Anterior cingulate cortex (tissue), 58 donors: ENCODE data around the gene TMEM256.
A peak's percentile ranks its signal among the peaks of the same experiment; 100 is the strongest.
"Not testable (repeated sequence)": the region's sequence is repeated elsewhere in the genome, so short reads cannot be mapped to it uniquely, and the experiment has no call there.

ENCODE experiments used
- DNase-seq, 58 donors: peaks; one replicate each; lab custom pipeline; 2025; lab: John Stamatoyannopoulos, UW

Gene TMEM256

GRCh38 chr17:7391307-7391706 is 12.6 kb downstream of the TMEM256 start:
- no peak for DNase-seq

- no peak for DNase-seq
These were observed 13.7 kb downstream of the TMEM256 start for GRCh38 chr17:7389924-7390910.

- no peak for DNase-seq
These were observed 15.0 kb downstream of the TMEM256 start for GRCh38 chr17:7388856-7389255.

- DNase-seq: no peak
These were observed 19.3 kb downstream of the TMEM256 start for GRCh38 chr17:7384489-7385081.

GRCh38 chr17:7383742-7384488 is 20.0 kb downstream of the TMEM256 start:
- DNase-seq: peak in 22 of 58 donors; percentile 16 to 66 (median 35)

- DNase-seq: no peak
These were observed 20.5 kb downstream of the TMEM256 start for GRCh38 chr17:7383371-7383741.

- DNase-seq: no peak
These were observed 21.0 kb downstream of the TMEM256 start for GRCh38 chr17:7382901-7383300.

- no peak for DNase-seq
These were observed 22.8 kb downstream of the TMEM256 start, which contains the start of gene TNK1 for GRCh38 chr17:7380855-7381683. Gene TNK1 (plus strand): TSS chr17:7381089. CDS start chr17:7382927, 1,838 bp downstream.

- DNase-seq: peak in 9 of 58 donors; percentile 3 to 42 (median 18)
These were observed 23.6 kb downstream of the TMEM256 start for GRCh38 chr17:7380321-7380720.

GRCh38 chr17:7379134-7379533 is 24.8 kb downstream of the TMEM256 start:
- DNase-seq: no peak

- DNase-seq: no peak
These were observed 29.5 kb downstream of the TMEM256 start for GRCh38 chr17:7374353-7374752.

GRCh38 chr17:7370853-7371252 is 33.0 kb downstream of the TMEM256 start:
- DNase-seq: no peak

- no peak for DNase-seq
These were observed 34.1 kb downstream of the TMEM256 start for GRCh38 chr17:7369825-7370224.

GRCh38 chr17:7368599-7368994 is 35.3 kb downstream of the TMEM256 start:
- DNase-seq: not testable (repeated sequence)

- no peak for DNase-seq
These were observed 35.8 kb downstream of the TMEM256 start for GRCh38 chr17:7367918-7368598.

- DNase-seq: no peak
These were observed 36.8 kb downstream of the TMEM256 start for GRCh38 chr17:7367083-7367482.

- not testable (repeated sequence) for DNase-seq
These were observed 37.9 kb downstream of the TMEM256 start for GRCh38 chr17:7365963-7366362.

- no peak for DNase-seq
These were observed 40.6 kb downstream of the TMEM256 start for GRCh38 chr17:7363311-7363710.

GRCh38 chr17:7361906-7362305 is 42.0 kb downstream of the TMEM256 start:
- DNase-seq: no peak
